ENCODE data around the gene IDH1.

GRCh38 chr2:208266936-208267335, 12.1 kb upstream of the IDH1 start:
- no peak for TF ChIP-seq CTCF (conservative IDR thresholded peaks at IDR 0.05; ENCODE audit: low read length)
- no peak for TF ChIP-seq EZH2phosphoT487 (IDR thresholded peaks at IDR 0.05; ENCODE audit: borderline replicate concordance, low read depth, low read length)
